Measurements from ENCODE around the gene SHD.

Gene SHD

GRCh38 chr19:4310247-4311121, 31.4 kb downstream of the SHD start:
- no peak for DNase-seq (ENCODE audit: low spot score)
- no peak for TF ChIP-seq CTCF (IDR thresholded peaks at IDR 0.05; ENCODE audit: extremely low read depth, insufficient read depth, missing control alignments)
- in situ Hi-C loops (cut with MboI; ENCODE audit: low pct_unique_long_range_greater_than_20kb, low sequenced_read_pairs, unreplicated experiment), result no loop called here

DNA sequence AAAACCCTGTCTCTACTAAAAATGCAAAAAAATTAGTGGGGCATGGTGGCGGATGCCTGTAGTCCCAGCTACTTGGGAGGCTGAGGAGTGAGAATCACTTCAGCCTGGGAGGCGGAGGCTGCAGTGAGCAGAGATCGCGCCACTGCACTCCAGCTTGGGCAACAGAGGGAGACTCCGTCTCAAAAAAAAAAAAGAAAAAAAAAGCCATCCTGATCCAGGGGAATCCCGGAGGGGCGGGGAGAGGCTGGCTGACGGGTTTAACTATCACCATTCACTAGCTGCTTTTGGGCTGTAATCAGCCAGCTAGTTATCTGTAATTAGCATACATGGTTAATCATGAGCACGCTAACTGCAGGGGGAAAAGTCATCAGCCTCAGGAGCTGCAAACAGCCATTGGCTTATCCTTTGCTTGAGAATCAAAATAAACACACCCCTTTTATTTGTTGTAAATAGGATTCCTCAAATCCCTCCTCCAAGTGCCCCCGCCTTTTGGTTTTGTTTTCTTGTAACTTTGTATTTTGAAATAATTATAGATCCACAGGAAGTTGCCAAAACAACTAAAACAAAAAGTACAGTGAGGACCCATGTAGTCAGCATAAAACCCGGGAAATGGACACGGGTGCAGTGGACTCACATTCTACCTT, 34.9 kb downstream of the SHD start:
- in situ Hi-C loops (cut with MboI; ENCODE audit: low pct_unique_long_range_greater_than_20kb, low sequenced_read_pairs, unreplicated experiment), result no loop called here
- TF ChIP-seq CTCF (IDR thresholded peaks at IDR 0.05; ENCODE audit: extremely low read depth, insufficient read depth, missing control alignments), result no peak
- no peak for DNase-seq (ENCODE audit: low spot score)

DNA sequence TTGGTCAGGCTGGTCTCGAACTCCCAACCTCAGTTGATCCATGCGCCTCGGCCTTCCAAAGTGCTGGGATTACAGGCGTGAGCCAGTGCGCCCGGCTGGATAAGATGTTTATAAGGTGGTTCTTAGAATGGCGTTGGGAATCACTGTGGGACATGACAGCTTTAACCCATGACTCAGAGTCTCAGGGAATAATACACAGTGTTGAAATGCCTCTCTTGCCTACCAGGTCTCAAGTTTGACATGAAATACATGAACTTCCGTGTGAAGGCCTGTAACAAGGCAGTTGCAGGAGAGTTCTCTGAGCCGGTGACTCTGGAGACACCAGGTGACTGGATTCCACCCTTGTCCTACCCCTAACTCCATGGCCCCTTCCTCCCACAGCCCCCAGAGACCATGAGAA, 37.9 kb downstream of the SHD start:
- in situ Hi-C loops (cut with MboI; ENCODE audit: low pct_unique_long_range_greater_than_20kb, low sequenced_read_pairs, unreplicated experiment), result no loop called here
- no peak for DNase-seq (ENCODE audit: low spot score)
- TF ChIP-seq CTCF (IDR thresholded peaks at IDR 0.05; ENCODE audit: extremely low read depth, insufficient read depth, missing control alignments), result no peak

- DNase-seq (ENCODE audit: low spot score), result no peak
- in situ Hi-C loops (cut with MboI; ENCODE audit: low pct_unique_long_range_greater_than_20kb, low sequenced_read_pairs, unreplicated experiment), result no loop called here
- no peak for TF ChIP-seq CTCF (IDR thresholded peaks at IDR 0.05; ENCODE audit: extremely low read depth, insufficient read depth, missing control alignments)
Measured at GRCh38 chr19:4318460-4318859, 39.4 kb downstream of the SHD start.

DNA sequence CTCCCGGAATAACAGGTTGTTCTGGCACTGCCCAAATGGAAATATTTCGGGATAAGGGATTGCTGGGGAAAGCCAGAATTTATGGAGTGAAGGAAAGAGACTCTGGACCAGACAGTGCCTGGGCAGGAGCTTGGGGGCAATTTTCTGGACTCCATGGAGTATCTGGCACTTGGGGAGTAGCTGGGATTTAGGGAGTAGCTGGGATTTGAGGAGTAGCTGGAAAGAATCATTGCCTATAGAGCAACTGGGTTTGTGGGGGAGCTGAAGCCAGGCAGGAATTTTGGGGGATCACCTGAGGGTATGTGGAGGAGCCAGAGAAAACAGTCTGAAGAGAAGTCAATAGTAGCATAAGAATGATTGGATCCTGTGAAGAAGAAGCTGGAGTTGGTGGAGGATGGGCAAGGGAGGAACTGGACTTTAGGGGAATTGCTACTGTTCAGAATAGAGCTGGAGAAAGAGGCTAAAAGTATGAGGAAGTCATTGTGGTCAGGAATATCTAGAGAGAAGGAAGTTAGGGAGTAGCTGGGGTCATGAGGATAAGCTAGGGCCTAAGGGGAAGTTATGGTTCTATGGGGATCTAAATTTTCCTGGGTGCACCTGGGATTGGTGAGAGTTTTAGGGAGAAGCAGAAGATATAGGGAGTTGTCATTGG, 40.1 kb downstream of the SHD start:
- no peak for TF ChIP-seq CTCF (IDR thresholded peaks at IDR 0.05; ENCODE audit: extremely low read depth, insufficient read depth, missing control alignments)
- in situ Hi-C loops (cut with MboI; ENCODE audit: low pct_unique_long_range_greater_than_20kb, low sequenced_read_pairs, unreplicated experiment), result no loop called here
- no peak for DNase-seq (ENCODE audit: low spot score)

GRCh38 chr19:4320419-4320818, 41.4 kb downstream of the SHD start:
- in situ Hi-C loops (cut with MboI; ENCODE audit: low pct_unique_long_range_greater_than_20kb, low sequenced_read_pairs, unreplicated experiment), result no loop called here
- TF ChIP-seq CTCF (IDR thresholded peaks at IDR 0.05; ENCODE audit: extremely low read depth, insufficient read depth, missing control alignments), result no peak
- no peak for DNase-seq (ENCODE audit: low spot score)

Data from GM13977 (cell line).